GM23338 (cell line): ENCODE measurements around the gene ULK3. TPM values are rescaled to one million over a fixed set of nuclear protein-coding genes. Genes with fewer than 3 reads are reported as not detected.

Experiments used
- ATAC-seq: fragments of 200-7000 bp; cut with Tn5 transposase; 3 replicates; pipeline ENCODE4 v1.9.1; 2020
- DNase-seq: peaks from one replicate; pipeline ENCODE4 v3.0.0-alpha.2; 2015; ENCODE audit warnings: low spot score
- H2AFZ ChIP-seq: fragments of 200-600 bp; sonication (generic); 2 replicates; pipeline ENCODE4 v1.8.0; 2016; ENCODE audit warnings: antibody characterized with exemption, mild to moderate bottlenecking, moderate library complexity
- H3F3A ChIP-seq: fragments of 200-600 bp; sonication (generic); replicated peaks from 2 replicates; pipeline ENCODE4 v1.8.0; 2017; ENCODE audit warnings: antibody characterized with exemption, mixed run types, low read depth
- H3K27ac ChIP-seq: fragments of 200-600 bp; sonication (generic); 2 replicates; pipeline ENCODE4 v1.6.1; 2016; ENCODE audit warnings: low read depth
- H3K27me3 ChIP-seq: fragments of 200-600 bp; sonication (generic); 2 replicates; pipeline ENCODE4 v1.8.0; 2016; ENCODE audit warnings: mild to moderate bottlenecking, mixed run types, moderate library complexity; ENCODE audit not compliant: insufficient read depth
- H3K36me3 ChIP-seq: fragments of 200-600 bp; sonication (generic); 2 replicates; pipeline ENCODE4 v1.8.0; 2016; ENCODE audit warnings: mild to moderate bottlenecking; ENCODE audit not compliant: insufficient read depth
- H3K4me1 ChIP-seq: fragments of 200-600 bp; sonication (generic); 2 replicates; pipeline ENCODE4 v1.8.0; 2016; ENCODE audit warnings: mild to moderate bottlenecking, moderate library complexity; ENCODE audit not compliant: insufficient read depth
- H3K4me2 ChIP-seq: fragments of 200-600 bp; sonication (generic); 2 replicates; pipeline ENCODE4 v1.7.1; 2017; ENCODE audit warnings: mixed run types
- H3K4me3 ChIP-seq: fragments of 200-600 bp; sonication (generic); 2 replicates; pipeline ENCODE4 v1.6.1; 2016; ENCODE audit warnings: mixed run types
- H3K79me2 ChIP-seq: fragments of 200-600 bp; sonication (generic); replicated peaks from 2 replicates; pipeline ENCODE4 v1.8.0; 2017; ENCODE audit warnings: mild to moderate bottlenecking; ENCODE audit not compliant: insufficient read depth
- H3K9me2 ChIP-seq: fragments of 200-600 bp; sonication (generic); 2 replicates; pipeline ENCODE4 v1.8.0; 2017; ENCODE audit not compliant: insufficient read depth
- H4K20me1 ChIP-seq: fragments of 200-600 bp; sonication (generic); replicated peaks from 2 replicates; pipeline ENCODE4 v1.8.0; 2017; ENCODE audit warnings: mild to moderate bottlenecking; ENCODE audit not compliant: insufficient read depth
- H3K27ac Mint-ChIP-seq: 2 replicates; pipeline ENCODE4 v1.8.0; 2020; ENCODE audit warnings: inconsistent platforms, mild to moderate bottlenecking, moderate library complexity, mixed read lengths
- H3K27me3 Mint-ChIP-seq: 3 replicates; pipeline ENCODE4 v1.8.0; 2022; ENCODE audit warnings: low read depth, mild to moderate bottlenecking, moderate library complexity, mixed read lengths, inconsistent platforms; ENCODE audit not compliant: insufficient read depth, poor library complexity
- H3K36me3 Mint-ChIP-seq: 3 replicates; pipeline ENCODE4 v1.8.0; 2021; ENCODE audit warnings: low read depth, mild to moderate bottlenecking, inconsistent platforms, moderate library complexity, mixed read lengths
- H3K4me1 Mint-ChIP-seq: 3 replicates; pipeline ENCODE4 v1.8.0; 2020; ENCODE audit warnings: mild to moderate bottlenecking, inconsistent platforms, mixed read lengths
- H3K4me3 Mint-ChIP-seq: 3 replicates; pipeline ENCODE4 v1.8.0; 2021; ENCODE audit warnings: moderate library complexity, mild to moderate bottlenecking, inconsistent platforms, mixed read lengths
- H3K9me3 Mint-ChIP-seq: 3 replicates; pipeline ENCODE4 v1.8.0; 2020; ENCODE audit warnings: moderate library complexity, mild to moderate bottlenecking, inconsistent platforms, mixed read lengths
- CREB1 ChIP-seq: fragments of 250-450 bp; sonication (Bioruptor Pico); IDR thresholded peaks from 2 replicates; pipeline ENCODE4 v1.5.0; 2020; ENCODE audit warnings: low read depth, mild to moderate bottlenecking, moderate library complexity
- EZH2phosphoT487 ChIP-seq: fragments of 200-600 bp; sonication (generic); IDR thresholded peaks from one replicate; pipeline ENCODE4 v1.8.1; 2018; ENCODE audit warnings: antibody characterized with exemption; ENCODE audit not compliant: unreplicated experiment
- JUNB ChIP-seq: IDR thresholded peaks from one replicate; pipeline ENCODE4 v1.6.1; 2016; ENCODE audit warnings: antibody characterized with exemption; ENCODE audit not compliant: unreplicated experiment
- POLR2AphosphoS5 ChIP-seq: IDR thresholded peaks from 2 replicates; pipeline ENCODE4 v1.6.1; 2016; ENCODE audit warnings: antibody characterized with exemption, low read depth
- REST ChIP-seq: IDR thresholded peaks from one replicate; pipeline ENCODE4 v1.6.1; 2018; ENCODE audit warnings: antibody characterized with exemption; ENCODE audit not compliant: unreplicated experiment
- STAT1 ChIP-seq: IDR thresholded peaks from one replicate; pipeline ENCODE4 v1.6.1; 2016; ENCODE audit warnings: antibody characterized with exemption; ENCODE audit not compliant: unreplicated experiment
- ZNF331 ChIP-seq: fragments of 250-450 bp; sonication (Bioruptor Pico); IDR thresholded peaks from 2 replicates; pipeline ENCODE4 v1.5.0; 2020; ENCODE audit warnings: low read depth, mild to moderate bottlenecking, moderate library complexity
- polyA plus RNA-seq: library from polyadenylated mRNA; unstranded; fragments of >200 nt; fragmentation: Nextera tagmentation; extraction: Ambion mirVana; gene quantifications from 2 replicates; pipeline ENCODE4 v1.2.1, GENCODE V29; 2016
- total RNA-seq: library from RNA; depleted of rRNA; stranded (reverse); fragments of >200 nt; shearing (Covaris generic); gene quantifications from 2 replicates; pipeline ENCODE4 v1.2.3, GENCODE V29; 2014
- TF ChIP-seq, protein P1 (sequence below): fragments of 250-450 bp; sonication (Bioruptor Pico); IDR thresholded peaks from 2 replicates; pipeline ENCODE4 v1.5.0; 2020; ENCODE audit warnings: mild to moderate bottlenecking, moderate library complexity
- TF ChIP-seq, protein P2 (sequence below): IDR thresholded peaks from 2 replicates; pipeline ENCODE4 v1.6.1; 2016; ENCODE audit warnings: antibody characterized with exemption

ULK3 gene
- total and polyA plus RNA-seq, 2 experiments from 2014 or later, result 20.3 to 35.4 TPM

DNA sequence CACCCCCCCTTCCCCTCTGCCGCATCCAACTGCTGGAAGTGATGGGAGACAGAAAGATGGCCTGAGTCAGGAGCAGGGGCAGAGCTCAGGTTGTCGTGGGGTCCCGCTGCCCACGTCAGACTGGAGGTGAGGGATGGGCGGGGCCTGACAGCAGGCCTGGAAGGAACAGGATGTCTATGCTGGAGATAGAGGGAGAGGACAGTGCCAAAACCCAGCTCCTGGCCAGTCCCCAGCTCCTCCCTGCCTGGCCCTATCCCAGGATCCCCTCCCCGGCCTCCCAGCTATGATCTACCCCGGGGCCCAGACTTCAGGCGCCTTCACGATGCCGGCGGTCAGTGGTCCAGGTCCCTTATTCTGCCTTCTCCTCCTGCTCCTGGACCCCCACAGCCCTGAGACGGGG, 30.4 kb downstream of the ULK3 start, which contains the start of gene LMAN1L (continued):
- TF ChIP-seq, protein P1, sequence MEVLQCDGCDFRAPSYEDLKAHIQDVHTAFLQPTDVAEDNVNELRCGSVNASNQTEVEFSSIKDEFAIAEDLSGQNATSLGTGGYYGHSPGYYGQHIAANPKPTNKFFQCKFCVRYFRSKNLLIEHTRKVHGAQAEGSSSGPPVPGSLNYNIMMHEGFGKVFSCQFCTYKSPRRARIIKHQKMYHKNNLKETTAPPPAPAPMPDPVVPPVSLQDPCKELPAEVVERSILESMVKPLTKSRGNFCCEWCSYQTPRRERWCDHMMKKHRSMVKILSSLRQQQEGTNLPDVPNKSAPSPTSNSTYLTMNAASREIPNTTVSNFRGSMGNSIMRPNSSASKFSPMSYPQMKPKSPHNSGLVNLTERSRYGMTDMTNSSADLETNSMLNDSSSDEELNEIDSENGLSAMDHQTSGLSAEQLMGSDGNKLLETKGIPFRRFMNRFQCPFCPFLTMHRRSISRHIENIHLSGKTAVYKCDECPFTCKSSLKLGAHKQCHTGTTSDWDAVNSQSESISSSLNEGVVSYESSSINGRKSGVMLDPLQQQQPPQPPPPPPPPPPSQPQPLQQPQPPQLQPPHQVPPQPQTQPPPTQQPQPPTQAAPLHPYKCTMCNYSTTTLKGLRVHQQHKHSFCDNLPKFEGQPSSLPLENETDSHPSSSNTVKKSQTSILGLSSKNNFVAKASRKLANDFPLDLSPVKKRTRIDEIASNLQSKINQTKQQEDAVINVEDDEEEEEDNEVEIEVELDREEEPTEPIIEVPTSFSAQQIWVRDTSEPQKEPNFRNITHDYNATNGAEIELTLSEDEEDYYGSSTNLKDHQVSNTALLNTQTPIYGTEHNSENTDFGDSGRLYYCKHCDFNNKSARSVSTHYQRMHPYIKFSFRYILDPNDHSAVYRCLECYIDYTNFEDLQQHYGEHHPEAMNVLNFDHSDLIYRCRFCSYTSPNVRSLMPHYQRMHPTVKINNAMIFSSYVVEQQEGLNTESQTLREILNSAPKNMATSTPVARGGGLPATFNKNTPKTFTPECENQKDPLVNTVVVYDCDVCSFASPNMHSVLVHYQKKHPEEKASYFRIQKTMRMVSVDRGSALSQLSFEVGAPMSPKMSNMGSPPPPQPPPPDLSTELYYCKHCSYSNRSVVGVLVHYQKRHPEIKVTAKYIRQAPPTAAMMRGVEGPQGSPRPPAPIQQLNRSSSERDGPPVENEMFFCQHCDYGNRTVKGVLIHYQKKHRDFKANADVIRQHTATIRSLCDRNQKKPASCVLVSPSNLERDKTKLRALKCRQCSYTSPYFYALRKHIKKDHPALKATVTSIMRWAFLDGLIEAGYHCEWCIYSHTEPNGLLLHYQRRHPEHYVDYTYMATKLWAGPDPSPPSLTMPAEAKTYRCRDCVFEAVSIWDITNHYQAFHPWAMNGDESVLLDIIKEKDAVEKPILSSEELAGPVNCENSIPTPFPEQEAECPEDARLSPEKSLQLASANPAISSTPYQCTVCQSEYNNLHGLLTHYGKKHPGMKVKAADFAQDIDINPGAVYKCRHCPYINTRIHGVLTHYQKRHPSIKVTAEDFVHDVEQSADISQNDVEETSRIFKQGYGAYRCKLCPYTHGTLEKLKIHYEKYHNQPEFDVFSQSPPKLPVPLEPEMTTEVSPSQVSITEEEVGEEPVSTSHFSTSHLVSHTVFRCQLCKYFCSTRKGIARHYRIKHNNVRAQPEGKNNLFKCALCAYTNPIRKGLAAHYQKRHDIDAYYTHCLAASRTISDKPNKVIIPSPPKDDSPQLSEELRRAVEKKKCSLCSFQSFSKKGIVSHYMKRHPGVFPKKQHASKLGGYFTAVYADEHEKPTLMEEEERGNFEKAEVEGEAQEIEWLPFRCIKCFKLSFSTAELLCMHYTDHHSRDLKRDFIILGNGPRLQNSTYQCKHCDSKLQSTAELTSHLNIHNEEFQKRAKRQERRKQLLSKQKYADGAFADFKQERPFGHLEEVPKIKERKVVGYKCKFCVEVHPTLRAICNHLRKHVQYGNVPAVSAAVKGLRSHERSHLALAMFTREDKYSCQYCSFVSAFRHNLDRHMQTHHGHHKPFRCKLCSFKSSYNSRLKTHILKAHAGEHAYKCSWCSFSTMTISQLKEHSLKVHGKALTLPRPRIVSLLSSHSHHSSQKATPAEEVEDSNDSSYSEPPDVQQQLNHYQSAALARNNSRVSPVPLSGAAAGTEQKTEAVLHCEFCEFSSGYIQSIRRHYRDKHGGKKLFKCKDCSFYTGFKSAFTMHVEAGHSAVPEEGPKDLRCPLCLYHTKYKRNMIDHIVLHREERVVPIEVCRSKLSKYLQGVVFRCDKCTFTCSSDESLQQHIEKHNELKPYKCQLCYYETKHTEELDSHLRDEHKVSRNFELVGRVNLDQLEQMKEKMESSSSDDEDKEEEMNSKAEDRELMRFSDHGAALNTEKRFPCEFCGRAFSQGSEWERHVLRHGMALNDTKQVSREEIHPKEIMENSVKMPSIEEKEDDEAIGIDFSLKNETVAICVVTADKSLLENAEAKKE, result no peak
- TF ChIP-seq POLR2AphosphoS5, result no peak
- TF ChIP-seq EZH2phosphoT487, result no peak
- no peak for TF ChIP-seq JUNB
- TF ChIP-seq STAT1, result no peak
- TF ChIP-seq CREB1 (CRISPR knock-in tag), result no peak

- H3K9me3 Mint-ChIP-seq, result no peaks in the 10 kb centered on the region
- no peak overlapping the region for H3K27ac Mint-ChIP-seq
- no peak for ATAC-seq
- Histone ChIP-seq H3K4me3 (no peak overlapping the region), H3K36me3 (no peaks in the 10 kb centered on the region), H3K4me2 (no peak overlapping the region), H2AFZ (no peak overlapping the region), H3K9me2 (no peaks in the 10 kb centered on the region), H3K79me2 (no peaks in the 10 kb centered on the region), H4K20me1 (no peaks in the 10 kb centered on the region), H3F3A (no peaks in the 10 kb centered on the region), H3K27me3 (no peaks in the 10 kb centered on the region), H3K27ac (no peak overlapping the region), H3K4me1 (peaks cover 3% of the 10 kb centered on the region; the same call in 1 of the 2 replicates)
- TF ChIP-seq ZNF331 (CRISPR knock-in tag) (no peak), EZH2phosphoT487 (no peak), REST (no peak), CREB1 (CRISPR knock-in tag) (no peak)
- TF ChIP-seq, protein P2, sequence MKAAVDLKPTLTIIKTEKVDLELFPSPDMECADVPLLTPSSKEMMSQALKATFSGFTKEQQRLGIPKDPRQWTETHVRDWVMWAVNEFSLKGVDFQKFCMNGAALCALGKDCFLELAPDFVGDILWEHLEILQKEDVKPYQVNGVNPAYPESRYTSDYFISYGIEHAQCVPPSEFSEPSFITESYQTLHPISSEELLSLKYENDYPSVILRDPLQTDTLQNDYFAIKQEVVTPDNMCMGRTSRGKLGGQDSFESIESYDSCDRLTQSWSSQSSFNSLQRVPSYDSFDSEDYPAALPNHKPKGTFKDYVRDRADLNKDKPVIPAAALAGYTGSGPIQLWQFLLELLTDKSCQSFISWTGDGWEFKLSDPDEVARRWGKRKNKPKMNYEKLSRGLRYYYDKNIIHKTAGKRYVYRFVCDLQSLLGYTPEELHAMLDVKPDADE, result no peak
- peaks cover 3% of the 10 kb centered on the region for H3K27me3 Mint-ChIP-seq
- no peaks in the 10 kb centered on the region; the same call in 2 of the 3 replicates for H3K36me3 Mint-ChIP-seq
- DNase-seq, result no peak
- H3K4me1 Mint-ChIP-seq, result peaks cover 12% of the 10 kb centered on the region; the same call in 2 of the 3 replicates
- no peak overlapping the region for H3K4me3 Mint-ChIP-seq
These were observed 33.0 kb downstream of the ULK3 start for GRCh38 chr15:74809956-74810355.
